GM23338 (cell line): ENCODE results near the gene ANO1.
"Not testable (repeated sequence)": the region's sequence is repeated elsewhere in the genome, so short reads cannot be mapped to it uniquely, and the experiment has no call there.

Experiments
- CREB1 ChIP-seq: fragments of 250-450 bp; sonication (Bioruptor Pico); IDR thresholded peaks from 2 replicates; pipeline ENCODE4 v1.5.0; 2020; ENCODE audit warnings: low read depth, mild to moderate bottlenecking, moderate library complexity
- EZH2 ChIP-seq: fragments of 200-600 bp; sonication (generic); IDR thresholded peaks from one replicate; pipeline ENCODE4 v1.8.0; 2017; ENCODE audit warnings: antibody characterized with exemption, mild to moderate bottlenecking, low read depth; ENCODE audit not compliant: unreplicated experiment
- JUNB ChIP-seq: IDR thresholded peaks from one replicate; pipeline ENCODE4 v1.6.1; 2016; ENCODE audit warnings: antibody characterized with exemption; ENCODE audit not compliant: unreplicated experiment
- NANOG ChIP-seq: IDR thresholded peaks from 2 replicates; pipeline ENCODE4 v1.6.1; 2016; ENCODE audit warnings: antibody characterized with exemption, borderline replicate concordance
- POLR2AphosphoS5 ChIP-seq: IDR thresholded peaks from 2 replicates; pipeline ENCODE4 v1.6.1; 2016; ENCODE audit warnings: antibody characterized with exemption, low read depth
- STAT1 ChIP-seq: IDR thresholded peaks from one replicate; pipeline ENCODE4 v1.6.1; 2016; ENCODE audit warnings: antibody characterized with exemption; ENCODE audit not compliant: unreplicated experiment
- TF ChIP-seq, protein P1 (sequence below), 2 experiments: fragments of 200-600 bp in 1 of 2; sonication (generic) in 1 of 2; conservative IDR thresholded peaks; 2 replicates each; pipeline versions ENCODE4 v1.5.1 to v1.6.1; 2016 to 2017; ENCODE audit warnings: antibody characterized with exemption in 2 of 2, low read depth in 2 of 2, mild to moderate bottlenecking in 2 of 2, moderate library complexity in 1 of 2
- TF ChIP-seq, protein P2 (sequence below): IDR thresholded peaks from one replicate; pipeline ENCODE4 v1.6.1; 2018; ENCODE audit warnings: antibody characterized with exemption; ENCODE audit not compliant: unreplicated experiment
- TF ChIP-seq, protein P3 (sequence below): IDR thresholded peaks from 2 replicates; pipeline ENCODE4 v1.6.1; 2016; ENCODE audit warnings: antibody characterized with exemption

DNA sequence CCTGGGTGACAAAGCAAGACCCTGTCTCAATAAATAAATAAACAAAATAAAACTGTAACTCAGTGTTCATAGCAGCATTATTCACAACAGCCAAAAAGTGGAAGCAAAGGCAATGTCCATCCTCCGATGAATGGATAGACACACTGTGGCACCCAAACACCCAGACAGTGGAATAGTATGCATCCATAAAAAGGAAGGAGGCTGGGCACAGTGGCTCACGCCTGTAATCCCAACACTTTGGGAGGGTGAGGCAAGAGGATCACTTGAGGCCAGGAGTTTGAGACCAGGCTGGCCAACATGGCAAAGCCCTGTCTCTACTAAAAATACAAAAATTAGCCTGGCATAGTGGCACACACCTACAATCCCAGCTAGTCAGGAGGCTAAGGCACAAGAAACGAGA lies 122.9 kb downstream of the ANO1 start:
- TF ChIP-seq, protein P1, sequence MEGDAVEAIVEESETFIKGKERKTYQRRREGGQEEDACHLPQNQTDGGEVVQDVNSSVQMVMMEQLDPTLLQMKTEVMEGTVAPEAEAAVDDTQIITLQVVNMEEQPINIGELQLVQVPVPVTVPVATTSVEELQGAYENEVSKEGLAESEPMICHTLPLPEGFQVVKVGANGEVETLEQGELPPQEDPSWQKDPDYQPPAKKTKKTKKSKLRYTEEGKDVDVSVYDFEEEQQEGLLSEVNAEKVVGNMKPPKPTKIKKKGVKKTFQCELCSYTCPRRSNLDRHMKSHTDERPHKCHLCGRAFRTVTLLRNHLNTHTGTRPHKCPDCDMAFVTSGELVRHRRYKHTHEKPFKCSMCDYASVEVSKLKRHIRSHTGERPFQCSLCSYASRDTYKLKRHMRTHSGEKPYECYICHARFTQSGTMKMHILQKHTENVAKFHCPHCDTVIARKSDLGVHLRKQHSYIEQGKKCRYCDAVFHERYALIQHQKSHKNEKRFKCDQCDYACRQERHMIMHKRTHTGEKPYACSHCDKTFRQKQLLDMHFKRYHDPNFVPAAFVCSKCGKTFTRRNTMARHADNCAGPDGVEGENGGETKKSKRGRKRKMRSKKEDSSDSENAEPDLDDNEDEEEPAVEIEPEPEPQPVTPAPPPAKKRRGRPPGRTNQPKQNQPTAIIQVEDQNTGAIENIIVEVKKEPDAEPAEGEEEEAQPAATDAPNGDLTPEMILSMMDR (conservative IDR thresholded peaks at IDR 0.05; ENCODE audit: low read depth in 2 of 2): not testable (repeated sequence)
- not testable (repeated sequence) for TF ChIP-seq NANOG; JUNB; CREB1 (CRISPR knock-in tag); EZH2; STAT1; POLR2AphosphoS5
- TF ChIP-seq, protein P2, sequence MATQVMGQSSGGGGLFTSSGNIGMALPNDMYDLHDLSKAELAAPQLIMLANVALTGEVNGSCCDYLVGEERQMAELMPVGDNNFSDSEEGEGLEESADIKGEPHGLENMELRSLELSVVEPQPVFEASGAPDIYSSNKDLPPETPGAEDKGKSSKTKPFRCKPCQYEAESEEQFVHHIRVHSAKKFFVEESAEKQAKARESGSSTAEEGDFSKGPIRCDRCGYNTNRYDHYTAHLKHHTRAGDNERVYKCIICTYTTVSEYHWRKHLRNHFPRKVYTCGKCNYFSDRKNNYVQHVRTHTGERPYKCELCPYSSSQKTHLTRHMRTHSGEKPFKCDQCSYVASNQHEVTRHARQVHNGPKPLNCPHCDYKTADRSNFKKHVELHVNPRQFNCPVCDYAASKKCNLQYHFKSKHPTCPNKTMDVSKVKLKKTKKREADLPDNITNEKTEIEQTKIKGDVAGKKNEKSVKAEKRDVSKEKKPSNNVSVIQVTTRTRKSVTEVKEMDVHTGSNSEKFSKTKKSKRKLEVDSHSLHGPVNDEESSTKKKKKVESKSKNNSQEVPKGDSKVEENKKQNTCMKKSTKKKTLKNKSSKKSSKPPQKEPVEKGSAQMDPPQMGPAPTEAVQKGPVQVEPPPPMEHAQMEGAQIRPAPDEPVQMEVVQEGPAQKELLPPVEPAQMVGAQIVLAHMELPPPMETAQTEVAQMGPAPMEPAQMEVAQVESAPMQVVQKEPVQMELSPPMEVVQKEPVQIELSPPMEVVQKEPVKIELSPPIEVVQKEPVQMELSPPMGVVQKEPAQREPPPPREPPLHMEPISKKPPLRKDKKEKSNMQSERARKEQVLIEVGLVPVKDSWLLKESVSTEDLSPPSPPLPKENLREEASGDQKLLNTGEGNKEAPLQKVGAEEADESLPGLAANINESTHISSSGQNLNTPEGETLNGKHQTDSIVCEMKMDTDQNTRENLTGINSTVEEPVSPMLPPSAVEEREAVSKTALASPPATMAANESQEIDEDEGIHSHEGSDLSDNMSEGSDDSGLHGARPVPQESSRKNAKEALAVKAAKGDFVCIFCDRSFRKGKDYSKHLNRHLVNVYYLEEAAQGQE: not testable (repeated sequence)
- TF ChIP-seq, protein P3, sequence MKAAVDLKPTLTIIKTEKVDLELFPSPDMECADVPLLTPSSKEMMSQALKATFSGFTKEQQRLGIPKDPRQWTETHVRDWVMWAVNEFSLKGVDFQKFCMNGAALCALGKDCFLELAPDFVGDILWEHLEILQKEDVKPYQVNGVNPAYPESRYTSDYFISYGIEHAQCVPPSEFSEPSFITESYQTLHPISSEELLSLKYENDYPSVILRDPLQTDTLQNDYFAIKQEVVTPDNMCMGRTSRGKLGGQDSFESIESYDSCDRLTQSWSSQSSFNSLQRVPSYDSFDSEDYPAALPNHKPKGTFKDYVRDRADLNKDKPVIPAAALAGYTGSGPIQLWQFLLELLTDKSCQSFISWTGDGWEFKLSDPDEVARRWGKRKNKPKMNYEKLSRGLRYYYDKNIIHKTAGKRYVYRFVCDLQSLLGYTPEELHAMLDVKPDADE: not testable (repeated sequence)
